IPS-NIHi7 (cell line): ENCODE measurements around the gene RNF152.
A peak's percentile ranks its signal among the peaks of the same experiment; 100 is the strongest.

Experiments used
- DNase-seq: peaks from one replicate; pipeline ENCODE4 v3.0.0; 2012; ENCODE audit warnings: mixed read lengths; ENCODE audit errors: extremely low spot score

RNF152 gene, protein sequence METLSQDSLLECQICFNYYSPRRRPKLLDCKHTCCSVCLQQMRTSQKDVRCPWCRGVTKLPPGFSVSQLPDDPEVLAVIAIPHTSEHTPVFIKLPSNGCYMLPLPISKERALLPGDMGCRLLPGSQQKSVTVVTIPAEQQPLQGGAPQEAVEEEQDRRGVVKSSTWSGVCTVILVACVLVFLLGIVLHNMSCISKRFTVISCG

DNA sequence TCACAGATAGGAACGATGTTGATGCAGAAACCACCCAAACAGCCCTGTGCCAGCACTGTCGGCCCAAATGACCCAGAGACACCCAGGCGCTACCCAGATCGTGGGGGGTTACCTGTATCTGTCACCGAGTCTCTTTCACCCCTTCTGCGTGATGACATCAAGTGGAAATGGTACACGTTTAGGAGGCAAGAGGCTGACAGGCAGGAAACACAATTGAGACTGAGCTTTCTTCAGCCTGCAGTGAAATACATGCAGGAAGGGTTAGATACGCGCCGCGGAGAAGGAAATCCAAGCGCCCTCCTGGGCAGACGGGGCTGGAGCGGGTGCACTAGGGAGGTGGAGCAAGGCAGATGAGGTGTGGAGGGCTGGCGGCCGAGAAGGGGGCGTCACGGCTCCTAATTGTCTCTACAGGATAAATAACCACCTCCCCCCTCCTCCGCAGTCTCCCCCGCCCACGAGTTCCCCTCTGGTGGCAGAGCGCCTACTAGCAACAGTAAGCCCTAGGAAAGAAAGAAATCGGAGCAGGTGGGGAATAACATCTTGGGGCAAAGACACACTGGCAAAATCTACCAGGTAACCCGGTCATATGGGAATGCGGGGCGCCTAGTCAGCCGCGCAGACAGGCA is at the start of gene RNF152:
TSS of gene RNF152 (minus strand) at position 325 of the 626 bp plus-strand sequence. CDS start 76,544 bp downstream, outside the sequence.
- peak; percentile 79 for DNase-seq

DNA sequence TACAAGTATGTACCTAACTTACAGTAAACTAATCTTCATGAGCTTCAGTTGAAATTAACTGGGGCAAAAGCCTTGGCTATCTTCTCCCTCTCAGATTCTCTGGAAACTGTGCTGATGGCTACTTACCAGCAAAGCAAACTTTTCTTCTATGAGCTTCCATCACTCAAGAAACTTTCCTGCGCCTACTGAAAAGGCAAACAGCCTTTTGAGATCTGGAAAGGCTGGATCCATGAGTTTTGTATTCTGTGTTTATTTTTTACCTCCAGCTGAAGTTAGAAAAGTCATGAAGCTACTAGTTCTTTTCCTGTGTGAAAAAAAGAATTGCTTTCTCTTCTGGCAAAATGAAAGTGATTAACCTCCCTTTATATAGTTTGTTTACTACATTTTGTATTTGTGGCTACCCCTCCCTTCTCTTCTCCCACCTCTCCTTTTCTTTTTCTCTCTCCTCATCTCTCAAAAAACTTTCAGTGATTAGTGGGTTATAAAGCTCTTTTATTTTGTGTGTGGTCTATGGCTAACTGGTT is 49.2 kb upstream of the RNF152 start:
- DNase-seq: no peak

DNA sequence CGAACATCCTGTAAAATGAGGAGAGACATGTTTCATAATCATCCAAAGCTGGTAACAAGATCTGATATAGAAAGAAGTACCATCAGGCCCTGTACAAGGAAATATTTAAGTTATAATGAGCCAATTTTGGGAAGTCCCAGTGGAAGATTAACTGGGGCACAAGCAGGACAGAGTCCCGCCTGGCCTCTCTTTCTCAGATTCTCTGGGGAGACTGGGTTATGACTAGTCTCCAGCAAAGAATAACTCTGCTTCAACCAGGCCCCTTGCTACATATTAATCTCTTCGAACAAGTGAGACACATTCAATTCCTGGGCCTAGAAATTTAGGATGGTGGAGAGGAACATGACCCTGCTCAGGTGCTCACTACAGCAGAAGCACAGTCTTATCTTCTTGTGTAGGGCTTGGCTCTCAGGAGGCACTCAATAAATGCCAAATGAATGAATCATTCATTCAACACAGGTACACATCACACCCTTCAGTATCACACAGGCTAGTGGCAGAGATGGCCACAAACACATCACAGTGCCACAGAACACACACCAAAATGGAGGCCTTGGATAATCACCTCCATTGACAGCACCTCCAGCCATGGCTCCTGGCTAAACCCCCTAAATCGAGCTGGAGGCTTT is 46.4 kb upstream of the RNF152 start:
- no peak for DNase-seq

DNA sequence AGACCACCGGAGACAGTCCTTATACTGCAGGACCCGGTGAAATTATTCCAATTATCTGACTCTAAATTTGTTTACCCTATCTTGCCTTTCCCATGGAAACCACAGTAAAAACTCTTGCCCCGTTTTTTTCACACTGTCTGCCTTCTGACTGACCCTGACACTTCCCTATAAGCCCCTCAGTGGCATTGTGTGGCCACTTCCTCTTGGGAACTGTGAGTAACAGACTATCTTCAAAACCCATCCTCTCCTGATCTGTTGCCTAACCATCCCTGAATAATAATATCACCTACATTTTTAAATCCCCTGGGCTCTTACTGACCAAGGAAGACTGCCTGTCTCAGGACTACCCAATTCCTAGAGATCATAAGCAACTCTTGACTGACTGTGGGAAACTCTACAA is 42.6 kb upstream of the RNF152 start:
- no peak for DNase-seq

DNA sequence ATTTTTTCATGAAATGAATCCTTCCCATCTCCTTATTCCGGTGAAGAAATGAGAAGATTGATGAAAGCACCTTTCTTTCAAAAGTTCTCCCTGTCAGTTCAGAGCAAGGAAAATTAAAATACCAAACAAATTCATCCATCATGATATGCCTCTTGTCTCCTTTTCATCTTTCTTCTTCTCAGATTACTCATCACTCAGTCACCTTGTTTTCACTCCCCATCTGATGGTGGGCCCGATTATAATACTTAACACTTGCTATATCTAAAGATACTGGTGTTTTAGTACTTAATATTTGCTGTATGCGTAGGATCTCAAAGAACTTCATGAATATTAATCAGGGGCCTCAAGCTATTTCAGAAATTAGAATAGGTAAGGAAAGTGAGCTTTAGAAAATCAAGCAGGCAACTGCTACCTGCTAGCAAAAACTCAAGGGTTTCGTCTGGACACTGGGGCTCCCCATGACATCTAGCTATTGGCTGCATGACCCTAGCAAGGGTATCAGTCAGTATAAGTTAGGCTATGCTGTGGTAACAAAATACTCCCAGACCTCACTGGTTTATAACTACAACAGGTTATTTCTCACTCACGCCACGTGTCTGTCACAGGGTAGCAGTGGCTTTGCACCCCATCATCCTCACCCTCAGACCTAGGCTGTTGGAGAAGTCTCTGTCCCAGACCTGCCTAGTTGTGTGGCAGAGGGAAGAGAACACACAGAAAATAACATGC is 39.0 kb upstream of the RNF152 start:
- DNase-seq: no peak

DNA sequence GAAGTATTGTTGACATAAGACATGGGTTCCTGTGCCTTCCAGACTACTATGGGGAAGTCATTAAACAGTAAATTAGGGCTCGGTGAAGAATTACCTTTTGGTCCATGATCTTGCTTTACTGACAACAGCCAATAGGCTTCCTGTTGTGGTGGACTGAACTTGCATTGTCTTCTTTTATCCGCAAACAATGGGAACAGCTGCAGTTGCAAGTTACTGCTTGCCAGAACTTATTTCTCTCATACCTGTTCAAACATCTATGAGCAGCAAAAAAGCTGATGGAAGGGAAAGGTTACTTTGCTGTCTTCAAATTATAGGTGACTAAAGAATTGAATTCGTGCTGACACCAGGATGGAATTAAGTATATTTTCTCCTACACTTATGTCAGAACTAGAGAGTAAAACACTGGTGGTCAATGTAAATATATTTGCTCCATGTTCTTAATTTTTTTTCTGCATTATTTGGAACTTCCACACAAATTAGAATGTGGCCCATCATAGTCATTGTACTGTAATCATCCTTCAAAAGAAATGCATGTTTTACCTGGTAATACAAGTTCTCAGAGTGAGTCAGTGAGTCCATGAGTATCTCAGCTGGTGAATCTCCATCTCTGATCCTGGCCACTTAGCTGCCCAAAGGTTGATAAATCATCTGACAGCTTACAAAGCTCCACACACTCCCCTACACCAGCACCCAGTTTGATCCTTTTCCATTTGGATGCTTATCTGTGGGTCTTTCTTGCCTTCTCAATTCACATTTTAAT is 37.3 kb upstream of the RNF152 start:
- DNase-seq: no peak

DNA sequence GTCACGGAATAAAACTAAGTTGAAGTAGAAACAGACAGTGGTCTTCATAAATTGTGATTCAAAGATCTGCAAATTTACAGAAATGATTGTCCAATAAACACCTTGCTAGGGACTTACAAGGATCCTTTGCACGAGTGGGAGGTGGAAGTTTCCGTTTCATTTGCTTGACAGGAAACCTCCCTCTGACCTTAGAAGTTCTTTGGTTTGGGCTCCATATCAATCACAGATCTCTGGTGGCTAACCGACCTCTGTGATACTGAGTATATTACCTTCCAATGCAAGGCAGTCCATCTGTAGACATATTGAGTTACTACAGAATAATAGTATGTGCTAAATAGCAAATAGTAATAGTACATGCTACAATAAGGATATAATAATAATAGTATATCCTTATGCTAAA is 33.7 kb upstream of the RNF152 start:
- no peak for DNase-seq

DNA sequence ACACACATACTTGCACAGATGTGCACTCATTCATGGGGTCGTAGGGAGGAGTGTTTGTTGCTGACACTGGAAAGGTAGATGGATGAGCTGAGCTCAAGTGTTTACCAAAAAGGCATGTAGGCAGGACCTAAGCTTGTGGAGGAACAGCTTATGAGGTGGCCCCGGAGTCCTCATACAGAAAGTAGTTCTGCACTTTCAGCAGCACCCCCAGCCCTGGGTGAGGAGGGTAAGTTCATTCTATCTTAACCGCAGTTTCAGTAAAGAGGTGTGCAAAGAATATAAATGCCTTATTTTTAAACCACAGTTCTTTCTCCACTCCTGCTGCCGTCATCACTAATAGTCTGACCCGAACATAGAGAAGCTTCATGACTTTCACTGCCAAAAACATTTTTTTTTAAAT is 31.7 kb upstream of the RNF152 start:
- no peak for DNase-seq

DNA sequence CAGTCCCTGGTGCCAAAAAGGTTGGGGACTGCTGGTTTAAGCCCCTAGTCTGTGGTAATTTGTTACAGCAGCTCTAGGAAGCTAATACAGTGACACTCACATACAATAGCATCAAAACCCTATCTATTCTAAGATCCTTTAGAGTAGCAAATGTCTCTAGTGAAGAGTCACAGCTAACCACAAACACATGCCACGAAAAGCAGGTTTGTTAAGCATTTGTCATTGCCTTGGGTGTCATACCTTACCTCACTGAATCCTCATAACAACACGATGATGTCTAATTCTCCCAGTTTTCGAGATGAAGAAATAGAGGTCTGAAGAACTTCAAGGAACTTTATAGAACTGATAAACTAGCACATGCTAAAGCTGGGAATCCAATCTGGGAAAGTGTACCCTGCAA is 29.6 kb upstream of the RNF152 start:
- DNase-seq: no peak

DNA sequence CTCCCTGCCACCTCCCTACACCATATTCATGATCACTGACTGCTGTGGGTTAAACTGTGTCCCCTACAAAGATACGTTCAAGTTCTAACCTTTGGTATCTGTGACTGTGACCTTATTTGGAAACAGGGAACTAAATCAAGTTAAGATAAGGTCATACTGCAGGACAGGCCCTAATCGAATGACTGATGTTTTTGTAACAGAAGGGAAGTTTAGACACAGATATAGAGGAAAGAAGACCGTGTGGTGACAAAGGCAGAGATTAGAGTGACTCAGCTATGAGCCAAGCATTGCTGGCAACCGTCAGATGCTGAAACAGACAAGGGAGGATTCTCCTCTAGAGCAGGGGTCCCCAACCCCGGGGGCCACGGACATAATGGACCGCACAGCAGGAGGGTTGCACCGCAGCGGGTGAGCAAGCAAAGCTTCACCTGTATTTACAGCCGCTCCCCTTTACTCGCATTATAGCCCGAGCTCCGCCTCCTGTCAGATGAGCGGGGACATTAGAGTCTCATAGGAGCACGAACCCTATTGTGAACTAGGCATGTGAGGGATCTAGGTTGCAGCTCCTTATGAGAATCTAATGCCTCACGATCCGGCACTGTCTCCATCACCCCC is 28.9 kb upstream of the RNF152 start:
- DNase-seq: no peak

DNA sequence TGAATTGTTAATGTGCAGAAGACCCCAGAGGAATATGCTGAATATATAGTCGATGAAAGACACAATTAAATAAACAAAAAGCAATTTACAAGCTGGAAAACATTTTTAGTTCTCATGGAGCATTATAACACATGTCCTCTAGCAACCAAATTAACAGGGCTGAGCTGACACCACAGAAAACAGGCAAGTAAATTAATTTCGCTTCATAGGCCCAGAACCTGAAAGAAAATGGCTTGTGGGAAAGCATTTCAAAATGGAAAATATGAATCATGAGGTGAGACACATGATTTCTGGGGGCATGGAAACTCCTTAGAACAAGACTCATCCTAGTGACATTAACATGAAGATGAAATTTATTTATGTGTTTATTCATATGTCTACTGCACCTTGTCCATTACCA is 25.0 kb upstream of the RNF152 start:
- no peak for DNase-seq

DNA sequence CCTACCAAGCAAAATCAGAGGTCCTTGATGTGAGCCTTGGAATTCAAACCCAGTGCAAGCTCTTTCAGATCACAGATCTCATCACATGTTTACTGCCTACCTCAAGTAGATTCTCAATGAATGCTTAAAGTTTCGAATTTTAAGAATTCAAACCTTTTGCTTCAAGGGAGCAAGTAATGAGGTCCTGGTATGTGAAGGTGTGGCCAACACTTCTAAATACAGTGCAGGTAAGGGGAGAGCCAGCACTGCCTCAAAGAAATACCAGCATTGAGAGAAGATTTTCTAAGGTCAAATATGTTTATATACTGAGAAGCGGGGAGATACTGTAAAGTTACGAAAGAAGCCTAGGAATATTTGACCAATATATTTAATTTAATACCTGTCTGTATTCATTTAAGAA is 19.7 kb upstream of the RNF152 start:
- DNase-seq: no peak

DNA sequence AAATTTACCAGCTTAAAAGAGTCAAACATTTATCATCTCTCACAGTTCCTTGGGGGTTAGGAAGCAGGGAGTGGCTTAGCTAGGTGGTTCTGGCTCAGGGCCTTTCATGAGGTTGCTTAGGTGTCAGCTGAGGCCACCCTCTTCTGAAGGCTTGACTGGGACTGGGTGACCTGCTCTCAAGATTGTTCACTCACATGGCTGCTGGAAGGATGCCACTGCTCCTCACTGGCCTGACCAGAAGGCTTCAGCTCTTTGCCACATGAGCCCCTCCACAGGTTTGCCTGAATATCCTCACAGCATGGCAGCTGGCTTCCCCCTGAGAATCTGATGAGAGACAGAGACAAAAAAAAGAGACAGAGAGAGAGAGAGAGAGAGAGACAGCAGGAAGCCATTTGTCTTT is 17.3 kb upstream of the RNF152 start:
- no peak for DNase-seq

DNA sequence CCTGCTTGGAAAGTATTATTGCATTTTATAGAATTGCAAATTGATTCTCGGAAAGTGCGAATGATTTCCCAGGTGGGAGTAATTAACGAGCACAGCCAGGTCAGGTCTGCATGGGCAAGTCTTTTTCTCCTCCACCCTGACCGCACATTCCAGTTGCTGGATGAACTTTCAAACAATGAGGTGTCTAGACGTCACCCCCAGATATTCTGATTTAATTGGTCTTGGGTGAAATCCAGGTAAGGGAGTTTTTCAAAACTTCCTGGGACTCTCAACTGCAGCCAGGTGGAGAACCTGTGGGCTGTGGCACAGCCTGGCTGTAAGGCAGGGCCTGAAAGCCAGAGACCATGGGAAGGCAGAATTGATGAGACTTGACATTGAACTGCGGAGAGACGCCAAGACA is 15.9 kb upstream of the RNF152 start:
- no peak for DNase-seq

DNA sequence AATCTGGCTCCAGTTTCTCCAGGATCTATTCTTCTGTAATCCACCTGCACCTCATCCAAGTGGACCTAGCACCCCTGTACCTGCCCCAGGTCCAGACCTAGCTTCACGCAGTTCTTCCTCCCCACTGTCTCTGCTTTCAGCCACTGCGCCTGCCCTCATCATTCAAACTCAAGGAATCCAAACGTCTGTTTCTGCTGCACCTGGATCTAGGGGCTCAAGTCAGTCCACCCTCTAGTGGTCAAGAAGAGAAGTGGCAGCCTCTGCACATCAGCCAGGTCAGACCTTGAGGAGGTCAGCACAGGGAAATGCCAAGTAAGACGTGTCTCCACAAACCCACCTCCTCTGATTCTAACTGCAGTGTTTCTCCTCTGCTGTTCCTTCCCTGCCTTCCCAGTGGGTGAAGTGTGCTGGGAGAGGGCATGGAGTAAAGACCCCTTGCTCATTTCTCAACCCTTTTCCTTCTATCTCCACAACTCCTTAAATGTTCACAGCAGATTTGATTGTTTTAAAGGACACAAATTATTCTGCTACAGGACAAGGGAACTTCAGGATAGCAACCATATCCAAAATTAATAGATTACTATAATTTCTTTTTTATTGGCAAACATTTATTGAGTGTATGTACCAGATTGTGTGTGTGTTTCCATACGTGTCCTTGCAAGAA is 8.6 kb upstream of the RNF152 start:
- peak; percentile 85 for DNase-seq

DNA sequence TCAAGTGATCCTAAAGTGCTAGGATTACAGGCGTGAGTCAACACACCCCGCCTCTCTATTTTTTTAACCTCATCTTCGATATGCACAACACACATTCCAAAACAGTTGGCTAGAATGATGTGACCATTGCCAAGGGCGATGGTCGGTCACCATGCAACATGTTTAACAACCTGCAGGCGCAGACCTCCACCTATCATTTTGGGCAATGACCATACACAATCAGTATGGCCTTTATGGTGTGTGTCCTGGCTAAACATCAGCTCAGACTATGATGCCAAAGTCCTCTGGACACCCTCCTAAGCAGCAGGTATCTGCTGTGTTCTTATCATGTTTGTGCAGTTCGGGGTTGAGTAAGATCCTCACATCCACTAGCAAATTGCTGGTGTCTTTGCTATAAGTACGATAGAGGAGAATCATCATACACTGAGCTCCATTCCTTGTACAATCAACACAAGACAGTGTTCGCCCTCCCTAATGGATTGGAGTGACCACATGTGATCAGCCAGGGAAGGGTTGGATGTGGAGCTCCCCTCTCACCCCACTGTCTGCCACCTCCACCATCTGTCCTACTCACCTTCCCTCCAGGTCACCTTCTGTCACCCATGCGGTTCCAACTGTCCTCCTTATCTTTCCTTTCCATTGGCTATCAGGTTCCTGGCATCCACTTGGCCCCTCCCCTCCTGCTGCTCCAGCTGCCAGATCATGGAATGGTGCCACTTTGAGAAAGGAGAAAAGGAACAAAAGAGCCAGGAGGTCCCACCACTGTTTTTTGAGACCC is 7.9 kb upstream of the RNF152 start:
- no peak for DNase-seq

DNA sequence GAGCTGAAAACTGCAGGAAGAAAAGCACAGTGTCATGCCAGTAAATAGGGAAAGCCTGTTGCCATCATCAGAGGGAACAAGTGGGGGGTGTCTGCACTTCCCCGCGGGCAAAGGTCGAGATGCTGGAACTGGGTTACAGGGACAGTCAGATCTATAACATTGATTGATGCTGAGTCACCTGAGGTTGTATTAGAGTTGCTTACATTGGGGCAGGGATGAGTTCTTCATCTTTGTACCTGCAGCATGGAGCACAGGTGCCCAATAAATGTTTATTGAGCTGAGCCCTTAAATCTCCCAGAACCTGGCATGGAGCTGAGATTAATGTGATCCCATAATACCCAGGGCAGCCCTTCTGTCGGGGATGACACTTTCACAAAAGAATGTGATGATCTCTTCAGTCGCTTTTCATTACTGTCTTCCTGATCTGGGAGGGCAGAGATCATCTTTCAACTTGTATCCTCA is 5.9 kb upstream of the RNF152 start:
- DNase-seq: no peak

DNA sequence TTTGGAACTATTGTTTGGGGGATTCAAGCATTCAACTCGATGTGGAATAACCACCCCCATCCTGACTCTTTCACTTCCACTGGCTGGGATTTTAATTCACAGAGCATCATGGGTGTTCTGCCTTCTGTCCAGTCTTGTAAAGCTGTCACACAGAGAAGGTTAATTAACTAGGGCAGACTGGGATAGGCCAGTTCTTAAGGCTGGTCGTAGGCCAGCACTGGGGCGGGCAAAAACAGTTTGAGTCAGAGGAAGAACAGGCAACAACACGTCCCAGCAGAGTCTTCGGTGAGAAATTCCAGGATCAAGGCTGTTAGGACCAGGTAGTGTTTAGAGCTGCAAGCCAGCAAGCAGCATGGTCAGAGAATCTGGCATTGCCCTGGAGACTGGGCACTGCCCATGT is 4.0 kb upstream of the RNF152 start:
- no peak for DNase-seq

DNA sequence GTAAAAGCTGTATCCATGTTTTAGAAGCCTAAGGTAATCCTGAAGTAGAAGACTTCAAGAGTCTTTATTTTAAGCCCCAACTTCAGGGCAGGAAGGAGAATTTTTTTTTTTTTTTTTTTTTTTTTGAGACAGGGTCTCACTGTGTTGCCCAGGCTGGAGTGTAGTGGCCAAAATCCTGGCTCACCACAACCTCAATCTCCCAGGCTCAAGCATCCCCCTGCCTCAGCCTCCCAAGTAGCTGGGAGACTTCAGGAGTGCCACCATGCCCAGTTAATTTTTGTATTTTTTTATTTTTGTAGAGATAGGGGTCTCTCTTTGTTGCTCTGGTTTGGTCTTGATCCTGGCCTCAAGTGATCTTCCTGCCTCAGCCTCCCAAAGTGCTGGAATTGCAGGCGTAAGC is 3.3 kb upstream of the RNF152 start:
- DNase-seq: no peak
